Left lung (tissue), 10 donors: ENCODE results near the gene MGAT3. TPM values are rescaled to one million over a fixed set of nuclear protein-coding genes. Genes with fewer than 3 reads are reported as not detected.

Source experiments
- ATAC-seq: fragments of 200-7000 bp; cut with Tn5 transposase; one replicate; pipeline ENCODE4 v1.9.1; 2020; ENCODE audit warnings: moderate library complexity
- DNase-seq, 4 donors: peaks; one replicate each; pipeline ENCODE4 v3.0.0-alpha.2; 2013 to 2020
- H3K27ac ChIP-seq, 2 donors: fragments of 200-600 bp; sonication (generic) in 1 of 2; one replicate each; pipeline versions ENCODE4 v1.5.0 to v1.8.0; 2020 to 2021
- H3K27me3 ChIP-seq, 2 donors: fragments of 200-600 bp; sonication (generic) in 1 of 2; one replicate each; pipeline versions ENCODE4 v1.5.0 to v1.8.0; 2020 to 2021
- H3K36me3 ChIP-seq, 2 donors: fragments of 200-600 bp; sonication (generic) in 1 of 2; one replicate each; pipeline versions ENCODE4 v1.5.0 to v1.8.0; 2020 to 2021
- H3K4me1 ChIP-seq, 2 donors: fragments of 200-600 bp; one replicate each; pipeline ENCODE4 v1.8.0; 2021
- H3K4me3 ChIP-seq, 2 donors: fragments of 200-600 bp; sonication (generic) in 1 of 2; one replicate each; pipeline versions ENCODE4 v1.5.0 to v1.8.0; 2020 to 2021; ENCODE audit warnings: mild to moderate bottlenecking in 1 of 2
- H3K9me3 ChIP-seq, 2 donors: fragments of 200-600 bp; sonication (generic) in 1 of 2; one replicate each; pipeline versions ENCODE4 v1.5.0 to v1.8.0; 2020 to 2021
- intact Hi-C, 2 donors: fragments of 100-400 bp; cut with DNase I; formaldehyde crosslinking; loops; one replicate each; pipeline versions ENCODE4 v1.11.2 to v1.14.2; 2022
- polyA plus RNA-seq, 6 donors: library from polyadenylated mRNA; unstranded; fragments of 120-200 nt; gene quantifications; one replicate each; pipeline ENCODE4 v1.2.1, GENCODE V29; 2013; ENCODE audit not compliant: insufficient read length in 6 of 6
- total RNA-seq, 2 donors: library from RNA; stranded (reverse); fragmentation: NEBNext Ultra II Directional; extraction: Animal tissue kit (Norgen Biotek cat#: 25700); gene quantifications; one replicate each; pipeline ENCODE4 v1.2.1, GENCODE V29; 2021
- TF ChIP-seq, protein P1 (sequence below), 2 donors: fragments of 200-600 bp; sonication (generic) in 1 of 2; IDR thresholded peaks; one replicate each; pipeline versions ENCODE4 v1.5.0 to v1.8.0; 2021; ENCODE audit warnings: antibody characterized with exemption in 2 of 2
- donor health status: DM: no; HTN: yes; CAD: no.
- donor health status: DM: no; HTN: no; CAD: no.

Gene MGAT3
- total and polyA plus RNA-seq, 8 donors: 6.7 to 21.2 (median 13.4) TPM

DNA sequence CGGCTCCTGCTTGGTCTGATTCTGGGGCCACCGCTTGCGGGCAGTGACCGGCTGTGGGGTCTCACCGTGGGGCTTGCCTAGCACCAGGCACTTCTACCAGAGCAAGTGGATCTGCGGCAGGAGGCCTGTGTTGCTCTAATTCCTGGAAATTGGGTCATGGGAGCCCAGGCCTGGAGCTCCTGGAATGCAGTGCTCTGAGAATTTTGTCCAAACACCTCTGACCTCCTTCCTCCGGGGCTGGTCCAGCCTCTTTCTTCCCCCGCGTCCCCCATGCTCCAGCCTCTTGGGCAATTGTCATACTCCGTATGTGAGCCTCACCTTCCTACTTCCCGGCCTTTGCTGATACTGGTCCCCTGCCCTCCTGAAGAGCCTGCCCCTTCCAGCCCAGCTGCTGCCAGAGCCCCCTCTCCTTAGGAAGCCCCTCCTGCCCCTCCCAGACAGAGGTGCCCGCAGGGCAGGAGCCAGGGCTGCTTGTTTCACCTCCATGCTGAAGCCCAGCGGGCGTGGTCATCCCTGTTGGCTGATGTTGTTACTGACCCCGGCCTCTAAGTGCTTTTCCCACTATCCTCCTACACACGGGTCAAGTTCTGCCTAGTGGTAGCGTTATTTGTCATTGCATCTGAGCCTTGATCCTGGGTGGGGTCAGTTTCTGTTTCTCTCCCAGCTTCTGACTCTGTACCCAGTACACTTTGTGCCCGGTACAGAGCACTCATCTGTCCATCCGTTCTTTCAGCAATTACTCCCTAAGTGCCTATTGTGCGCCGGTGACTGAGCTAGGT lies 9.6 kb downstream of the MGAT3 start:
- Histone ChIP-seq H3K27ac (no peak overlapping the region), H3K27me3 (peaks cover 0 to 11% of the 10 kb centered on the region in 2 donors), H3K36me3 (no peaks in the 10 kb centered on the region), H3K4me3 (no peak overlapping the region), H3K9me3 (no peaks in the 10 kb centered on the region), H3K4me1 (peaks cover under 1 to 38% of the 10 kb centered on the region in 2 donors)
- DNase-seq (no peak), ATAC-seq (peak; percentile 4)
- TF ChIP-seq, protein P1, sequence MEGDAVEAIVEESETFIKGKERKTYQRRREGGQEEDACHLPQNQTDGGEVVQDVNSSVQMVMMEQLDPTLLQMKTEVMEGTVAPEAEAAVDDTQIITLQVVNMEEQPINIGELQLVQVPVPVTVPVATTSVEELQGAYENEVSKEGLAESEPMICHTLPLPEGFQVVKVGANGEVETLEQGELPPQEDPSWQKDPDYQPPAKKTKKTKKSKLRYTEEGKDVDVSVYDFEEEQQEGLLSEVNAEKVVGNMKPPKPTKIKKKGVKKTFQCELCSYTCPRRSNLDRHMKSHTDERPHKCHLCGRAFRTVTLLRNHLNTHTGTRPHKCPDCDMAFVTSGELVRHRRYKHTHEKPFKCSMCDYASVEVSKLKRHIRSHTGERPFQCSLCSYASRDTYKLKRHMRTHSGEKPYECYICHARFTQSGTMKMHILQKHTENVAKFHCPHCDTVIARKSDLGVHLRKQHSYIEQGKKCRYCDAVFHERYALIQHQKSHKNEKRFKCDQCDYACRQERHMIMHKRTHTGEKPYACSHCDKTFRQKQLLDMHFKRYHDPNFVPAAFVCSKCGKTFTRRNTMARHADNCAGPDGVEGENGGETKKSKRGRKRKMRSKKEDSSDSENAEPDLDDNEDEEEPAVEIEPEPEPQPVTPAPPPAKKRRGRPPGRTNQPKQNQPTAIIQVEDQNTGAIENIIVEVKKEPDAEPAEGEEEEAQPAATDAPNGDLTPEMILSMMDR (IDR thresholded peaks at IDR 0.05): no peak
- intact Hi-C loops: no loop called here

DNA sequence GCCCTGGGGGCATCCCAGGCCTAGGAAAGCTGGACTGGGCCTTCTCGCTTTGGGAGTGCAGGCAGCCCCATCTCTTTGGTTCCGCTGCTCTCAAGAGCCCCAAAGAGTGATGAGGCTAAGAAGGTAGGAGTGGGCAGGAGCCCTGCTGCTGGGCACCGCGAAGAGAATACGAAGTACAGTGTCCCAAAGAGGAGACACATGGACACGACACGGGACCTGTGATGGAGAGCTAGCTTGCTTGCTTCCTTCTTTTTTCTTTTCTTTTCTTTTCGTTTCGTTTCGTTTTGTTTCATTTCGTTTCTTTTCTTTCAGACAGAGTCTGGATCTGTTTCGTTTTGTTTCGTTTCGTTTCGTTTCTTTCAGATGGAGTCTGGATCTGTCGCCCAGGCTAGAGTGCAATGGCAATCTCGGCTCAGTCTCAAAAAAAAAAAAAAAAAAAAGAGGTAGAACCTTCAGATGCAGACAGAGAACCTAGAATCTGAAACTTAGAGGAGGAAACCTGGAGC lies 10.6 kb downstream of the MGAT3 start:
- intact Hi-C loops: no loop called here
- no peak overlapping the region for H3K27ac ChIP-seq
- H3K4me3 ChIP-seq: no peak overlapping the region
- peaks cover 10 to 46% of the 10 kb centered on the region in 2 donors for H3K4me1 ChIP-seq
- no peak for ATAC-seq
- peaks cover 0 to 11% of the 10 kb centered on the region in 2 donors for H3K27me3 ChIP-seq
- no peak for DNase-seq
- TF ChIP-seq, protein P1 (IDR thresholded peaks at IDR 0.05): no peak
- no peaks in the 10 kb centered on the region for H3K36me3 ChIP-seq
- no peaks in the 10 kb centered on the region for H3K9me3 ChIP-seq

DNA sequence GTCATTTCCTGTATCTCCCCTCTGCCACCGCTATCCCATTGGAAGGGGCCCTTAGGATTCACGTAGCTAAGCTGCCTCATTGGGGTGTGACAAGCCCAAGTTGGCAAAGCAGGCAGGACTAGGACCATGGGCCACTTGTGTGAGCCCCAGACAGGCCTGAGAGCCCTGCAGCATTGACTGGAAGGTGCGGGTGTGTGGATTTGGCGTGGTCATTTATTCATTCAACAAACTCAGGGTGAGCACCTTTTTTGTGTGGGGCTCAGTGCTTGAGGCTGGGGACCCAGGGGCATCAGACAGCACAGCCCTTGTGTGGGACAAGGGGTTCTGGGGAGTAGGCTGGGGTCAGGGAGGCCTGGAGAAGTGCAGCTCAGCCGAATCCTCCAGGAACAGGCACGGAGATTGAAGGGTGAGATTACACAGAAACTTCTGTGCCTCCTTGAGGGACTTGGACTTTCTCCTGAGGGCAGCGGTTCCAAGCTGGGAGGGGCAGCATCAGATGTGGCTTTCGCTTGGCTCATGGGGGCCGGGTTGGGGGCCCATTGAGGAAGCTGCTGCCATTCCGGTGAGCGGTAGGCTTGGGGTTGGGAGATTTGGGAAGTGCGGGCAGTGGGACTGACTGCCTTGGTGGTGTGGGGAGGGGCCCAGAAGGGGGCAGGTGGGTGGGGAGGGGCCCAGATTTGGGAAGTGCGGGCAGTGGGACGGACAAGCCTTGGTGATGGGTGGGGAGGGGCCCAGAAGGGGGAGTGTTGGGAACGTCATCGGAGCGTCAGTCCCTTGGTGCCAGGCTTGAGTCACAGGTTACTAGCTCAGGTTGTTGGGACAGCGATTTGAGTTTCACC lies 11.9 kb downstream of the MGAT3 start:
- TF ChIP-seq, protein P1 (IDR thresholded peaks at IDR 0.05): no peak
- H3K27ac ChIP-seq: no peak overlapping the region
- H3K9me3 ChIP-seq: no peaks in the 10 kb centered on the region
- ATAC-seq (no peak), DNase-seq (no peak)
- intact Hi-C loops: no loop called here
- H3K4me3 ChIP-seq: no peak overlapping the region
- peaks cover 0 to 11% of the 10 kb centered on the region in 2 donors for H3K27me3 ChIP-seq
- no peaks in the 10 kb centered on the region for H3K36me3 ChIP-seq
- H3K4me1 ChIP-seq: peaks cover 10 to 50% of the 10 kb centered on the region in 2 donors

DNA sequence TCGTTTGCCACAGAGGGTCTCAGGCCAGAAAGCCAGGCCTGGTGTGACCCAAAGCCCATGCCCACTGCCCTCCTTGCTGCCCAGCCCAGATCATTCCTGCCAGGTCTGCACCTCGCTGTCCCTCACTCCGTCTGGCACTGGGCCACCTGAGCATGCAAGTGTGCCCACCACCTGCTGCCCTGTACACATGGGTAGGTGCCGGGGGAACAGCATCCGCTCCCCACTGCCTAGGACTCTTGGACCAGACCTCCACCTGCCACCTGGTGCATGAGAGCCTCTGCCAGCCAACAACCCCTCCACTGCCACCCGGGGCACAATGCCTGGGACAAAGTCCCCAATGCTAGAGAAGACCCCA lies 12.5 kb downstream of the MGAT3 start:
- Histone ChIP-seq H3K9me3 (no peaks in the 10 kb centered on the region), H3K36me3 (no peaks in the 10 kb centered on the region), H3K27ac (peak overlapping the region in 1 of 2 donors; percentile 69), H3K4me1 (peaks cover 10 to 50% of the 10 kb centered on the region in 2 donors), H3K27me3 (peaks cover 0 to 11% of the 10 kb centered on the region in 2 donors), H3K4me3 (no peak overlapping the region)
- ATAC-seq (no peak), DNase-seq (no peak)
- TF ChIP-seq, protein P1 (IDR thresholded peaks at IDR 0.05): no peak
- intact Hi-C loops: no loop called here
